Activated T-helper 17 cell treated with anti-CD3 and anti-CD28 coated beads, Interleukin-2, amount 50 U/mL, for 72 hours (primary cell): ENCODE data around the gene CHST7. TPM values are rescaled to one million over a fixed set of nuclear protein-coding genes. Genes with fewer than 3 reads are reported as not detected.
"Not testable (repeated sequence)": the region's sequence is repeated elsewhere in the genome, so short reads cannot be mapped to it uniquely, and the experiment has no call there.

Source experiments
- ATAC-seq: fragments of 150-1000 bp; cut with Tn5 transposase; replicated peaks from 2 replicates; pipeline ENCODE4 v1.10.0; 2021; ENCODE audit warnings: mild to moderate bottlenecking, moderate library complexity
- H3K27ac Mint-ChIP-seq: one replicate; pipeline ENCODE4 v1.8.0; 2022; ENCODE audit warnings: mixed read lengths
- H3K27me3 Mint-ChIP-seq: one replicate; pipeline ENCODE4 v1.8.0; 2022; ENCODE audit warnings: mixed read lengths
- H3K36me3 Mint-ChIP-seq: one replicate; pipeline ENCODE4 v1.8.0; 2022; ENCODE audit warnings: low read depth, mild to moderate bottlenecking, mixed read lengths
- H3K4me1 Mint-ChIP-seq: one replicate; pipeline ENCODE4 v1.8.0; 2022; ENCODE audit warnings: mixed read lengths
- H3K4me3 Mint-ChIP-seq: one replicate; pipeline ENCODE4 v1.8.0; 2022; ENCODE audit warnings: mild to moderate bottlenecking, mixed read lengths
- H3K9me3 Mint-ChIP-seq: one replicate; pipeline ENCODE4 v1.8.0; 2022; ENCODE audit warnings: mixed read lengths
- total RNA-seq, 2 donors: library from RNA; stranded (reverse); gene quantifications; one replicate each; pipeline ENCODE4 v1.2.3, GENCODE V29; 2022

CHST7 gene
- 1 to 10 TPM; 2.4 to 2.9 TPM for total RNA-seq

- Mint-ChIP-seq H3K36me3 (peaks cover 8% of the 10 kb centered on the region), H3K27ac (peak within 1 kb of the TSS; percentile 85), H3K4me1 (peaks cover 19% of the 10 kb centered on the region), H3K9me3 (no peaks in the 10 kb centered on the region), H3K27me3 (no peaks in the 10 kb centered on the region), H3K4me3 (peak within 1 kb of the TSS; percentile 78)
- peak; percentile 47 for ATAC-seq
Observed at GRCh38 chrX:46573331-46573891, at the start of gene CHST7. Gene CHST7 (plus strand): TSS chrX:46573765. CDS start chrX:46573932, 167 bp downstream.

GRCh38 chrX:46528640-46529039 lies 44.9 kb upstream of the CHST7 start:
- not testable (repeated sequence) for ATAC-seq, H3K9me3 Mint-ChIP-seq, H3K4me3 Mint-ChIP-seq, H3K27me3 Mint-ChIP-seq, H3K4me1 Mint-ChIP-seq, H3K36me3 Mint-ChIP-seq, H3K27ac Mint-ChIP-seq

- H3K36me3 Mint-ChIP-seq, H3K9me3 Mint-ChIP-seq, H3K27ac Mint-ChIP-seq, H3K4me3 Mint-ChIP-seq, H3K27me3 Mint-ChIP-seq, H3K4me1 Mint-ChIP-seq: not testable (repeated sequence)
- ATAC-seq, result peak; percentile 34
Observed at GRCh38 chrX:46529740-46530403, 43.7 kb upstream of the CHST7 start.

- ATAC-seq, H3K4me3 Mint-ChIP-seq, H3K9me3 Mint-ChIP-seq, H3K27me3 Mint-ChIP-seq, H3K27ac Mint-ChIP-seq, H3K4me1 Mint-ChIP-seq, H3K36me3 Mint-ChIP-seq: not testable (repeated sequence)
Observed at GRCh38 chrX:46530404-46530908, 43.1 kb upstream of the CHST7 start.

GRCh38 chrX:46531442-46531841 lies 42.1 kb upstream of the CHST7 start:
- H3K27ac Mint-ChIP-seq, result no peak overlapping the region
- H3K9me3 Mint-ChIP-seq, result no peaks in the 10 kb centered on the region
- no peak for ATAC-seq
- H3K4me3 Mint-ChIP-seq, result no peak overlapping the region
- no peaks in the 10 kb centered on the region for H3K27me3 Mint-ChIP-seq
- H3K36me3 Mint-ChIP-seq, result no peaks in the 10 kb centered on the region
- no peaks in the 10 kb centered on the region for H3K4me1 Mint-ChIP-seq

GRCh38 chrX:46543441-46543840 lies 30.1 kb upstream of the CHST7 start:
- H3K36me3 Mint-ChIP-seq, result peaks cover 35% of the 10 kb centered on the region
- no peaks in the 10 kb centered on the region for H3K27me3 Mint-ChIP-seq
- H3K27ac Mint-ChIP-seq, result no peak overlapping the region
- no peaks in the 10 kb centered on the region for H3K9me3 Mint-ChIP-seq
- no peak for ATAC-seq
- no peaks in the 10 kb centered on the region for H3K4me1 Mint-ChIP-seq
- H3K4me3 Mint-ChIP-seq, result no peak overlapping the region

- not testable (repeated sequence) for H3K4me1 Mint-ChIP-seq, H3K27me3 Mint-ChIP-seq, H3K9me3 Mint-ChIP-seq
- Mint-ChIP-seq H3K4me3 (peak overlapping the region; percentile 95), H3K27ac (peak overlapping the region; percentile 98), H3K36me3 (peaks cover 36% of the 10 kb centered on the region)
- ATAC-seq, result peak; percentile 65
Observed at GRCh38 chrX:46544527-46544926, 29.0 kb upstream of the CHST7 start.

- H3K4me1 Mint-ChIP-seq, result no peaks in the 10 kb centered on the region
- peak within 1 kb of the TSS; percentile 95 for H3K4me3 Mint-ChIP-seq
- peak within 1 kb of the TSS; percentile 98 for H3K27ac Mint-ChIP-seq
- H3K36me3 Mint-ChIP-seq, result peaks cover 31% of the 10 kb centered on the region
- H3K27me3 Mint-ChIP-seq, result no peaks in the 10 kb centered on the region
- no peaks in the 10 kb centered on the region for H3K9me3 Mint-ChIP-seq
- ATAC-seq, result peak; percentile 87
Observed at GRCh38 chrX:46545111-46546005, 28.2 kb upstream of the CHST7 start, which contains the start of gene ZNF674. Gene ZNF674 (minus strand): TSS chrX:46545421. CDS start chrX:46542087, 3,334 bp downstream.

- Mint-ChIP-seq H3K4me1 (no peaks in the 10 kb centered on the region), H3K9me3 (no peaks in the 10 kb centered on the region), H3K27ac (no peak overlapping the region), H3K36me3 (peaks cover 29% of the 10 kb centered on the region), H3K27me3 (no peaks in the 10 kb centered on the region), H3K4me3 (no peak overlapping the region)
- ATAC-seq, result no peak
Observed at GRCh38 chrX:46547857-46548256, 25.7 kb upstream of the CHST7 start.

GRCh38 chrX:46549914-46550313 lies 23.7 kb upstream of the CHST7 start:
- no peaks in the 10 kb centered on the region for H3K4me1 Mint-ChIP-seq
- no peaks in the 10 kb centered on the region for H3K9me3 Mint-ChIP-seq
- H3K4me3 Mint-ChIP-seq, result no peak overlapping the region
- ATAC-seq, result no peak
- H3K36me3 Mint-ChIP-seq, result peaks cover 31% of the 10 kb centered on the region
- no peaks in the 10 kb centered on the region for H3K27me3 Mint-ChIP-seq
- no peak overlapping the region for H3K27ac Mint-ChIP-seq

GRCh38 chrX:46551494-46552128 lies 22.0 kb upstream of the CHST7 start:
- Mint-ChIP-seq H3K9me3 (no peaks in the 10 kb centered on the region), H3K4me3 (no peak overlapping the region), H3K36me3 (peaks cover 23% of the 10 kb centered on the region), H3K27me3 (no peaks in the 10 kb centered on the region), H3K27ac (no peak overlapping the region), H3K4me1 (no peaks in the 10 kb centered on the region)
- no peak for ATAC-seq

- Mint-ChIP-seq H3K9me3 (no peaks in the 10 kb centered on the region), H3K36me3 (peaks cover 11% of the 10 kb centered on the region), H3K27ac (no peak overlapping the region), H3K4me3 (no peak overlapping the region), H3K27me3 (no peaks in the 10 kb centered on the region), H3K4me1 (no peaks in the 10 kb centered on the region)
- no peak for ATAC-seq
Observed at GRCh38 chrX:46553935-46554334, 19.6 kb upstream of the CHST7 start.

GRCh38 chrX:46554942-46555341 lies 18.6 kb upstream of the CHST7 start:
- peaks cover 8% of the 10 kb centered on the region for H3K36me3 Mint-ChIP-seq
- H3K27ac Mint-ChIP-seq, result no peak overlapping the region
- H3K4me3 Mint-ChIP-seq, result no peak overlapping the region
- no peaks in the 10 kb centered on the region for H3K9me3 Mint-ChIP-seq
- H3K27me3 Mint-ChIP-seq, result no peaks in the 10 kb centered on the region
- no peaks in the 10 kb centered on the region for H3K4me1 Mint-ChIP-seq
- ATAC-seq, result no peak

GRCh38 chrX:46559062-46559461 lies 14.5 kb upstream of the CHST7 start:
- no peaks in the 10 kb centered on the region for H3K36me3 Mint-ChIP-seq
- H3K9me3 Mint-ChIP-seq, result no peaks in the 10 kb centered on the region
- no peaks in the 10 kb centered on the region for H3K27me3 Mint-ChIP-seq
- H3K4me3 Mint-ChIP-seq, result no peak overlapping the region
- H3K27ac Mint-ChIP-seq, result no peak overlapping the region
- ATAC-seq, result no peak
- peaks cover 8% of the 10 kb centered on the region for H3K4me1 Mint-ChIP-seq
